Motor neuron (in vitro differentiated cells): Measurements from ENCODE around the gene PDE4D. TPM values are rescaled to one million over a fixed set of nuclear protein-coding genes. Genes with fewer than 3 reads are reported as not detected.

ENCODE experiments used
- ATAC-seq, 8 experiments: fragments of 200-7000 bp; cut with Tn5 transposase; replicated peaks in 6 of 8; 2 replicates each; pipeline ENCODE4 v1.8.0; 2021; ENCODE audit warnings: mild to moderate bottlenecking in 8 of 8, moderate library complexity in 8 of 8
- H3K27ac ChIP-seq, 2 donors: fragments of 250-450 bp; sonication (Bioruptor Pico); 2 replicates each; pipeline ENCODE4 v1.9.0; 2021; ENCODE audit warnings: antibody characterized with exemption in 2 of 2, mild to moderate bottlenecking in 2 of 2, moderate library complexity in 1 of 2
- H3K4me1 ChIP-seq, 2 donors: fragments of 250-450 bp; sonication (Bioruptor Pico); replicated peaks in 1 of 2; 2 replicates each; pipeline ENCODE4 v1.6.1; 2021; ENCODE audit warnings: antibody characterized with exemption in 2 of 2, mild to moderate bottlenecking in 2 of 2, moderate library complexity in 1 of 2
- H3K4me3 ChIP-seq, 5 donors: fragments of 250-450 bp; sonication (Bioruptor Pico); 2 replicates each; pipeline ENCODE4 v1.9.0; 2021; ENCODE audit warnings: antibody characterized with exemption in 5 of 5, mild to moderate bottlenecking in 5 of 5, moderate library complexity in 4 of 5
- WGBS, 10 experiments: fragments of 450-650 bp; shearing (Covaris generic); methylation state at CpG; one replicate each; pipeline ENCODE4 v1.0.0; 2022; 5-methylcytosine and 5-hydroxymethylcytosine counted together
- in situ Hi-C, 9 experiments: fragments of 400-800 bp; cut with MboI; loops; one replicate each; pipeline ENCODE4 v1.15.0; 2021; ENCODE audit warnings: low sequenced_read_pairs in 9 of 9, low pct_unique_long_range_greater_than_20kb in 2 of 9; ENCODE audit not compliant: unreplicated experiment in 9 of 9
- total RNA-seq, 8 experiments: library from RNA; unstranded; fragments of 300-600 nt; gene quantifications; 2 replicates each; pipeline versions ENCODE4 v1.2.3 to v1.2.4, GENCODE V29; 2022

Gene PDE4D
- total RNA-seq, 8 experiments from 2014 or later, result 10.1 to 57.2 (median 23.7) TPM

- in situ Hi-C loops, result no loop called here
- peaks cover 0 to 4% of the 10 kb centered on the region in 2 donors for H3K4me1 ChIP-seq
- no peak overlapping the region for H3K4me3 ChIP-seq
- ATAC-seq, result no peak
- H3K27ac ChIP-seq, result no peak overlapping the region
- WGBS, 10 experiments, result 63 to 100% (median 93%) methylated on average over 1 to 3 of the region's 3 CpGs
These were observed 776.2 kb downstream of the PDE4D start for GRCh38 chr5:59117320-59117719.

GRCh38 chr5:59116231-59116865 lies 777.2 kb downstream of the PDE4D start:
- H3K4me1 ChIP-seq, result peaks cover 0 to 4% of the 10 kb centered on the region in 2 donors
- H3K4me3 ChIP-seq, result no peak overlapping the region
- WGBS, 10 experiments, result 50 to 80% (median 60%) methylated on average over 4 to 10 of the region's 11 CpGs; no CpG with 5 or more reads in 1 of the 10 experiments
- in situ Hi-C loops, result no loop called here
- ATAC-seq, result no peak
- H3K27ac ChIP-seq, result no peak overlapping the region

GRCh38 chr5:59115345-59115744 lies 778.2 kb downstream of the PDE4D start:
- no peak overlapping the region for H3K4me3 ChIP-seq
- peaks cover 0 to 4% of the 10 kb centered on the region in 2 donors for H3K4me1 ChIP-seq
- ATAC-seq, result peak in 2 of 8 experiments; percentile 32 to 36
- H3K27ac ChIP-seq, result no peak overlapping the region
- in situ Hi-C loops, result no loop called here

- ATAC-seq, result no peak
- H3K27ac ChIP-seq, result no peak overlapping the region
- H3K4me1 ChIP-seq, result no peaks in the 10 kb centered on the region
- in situ Hi-C loops, result no loop called here
- WGBS, 10 experiments, result 75 to 100% (median 100%) methylated on average over 1 to 2 of the region's 2 CpGs; no CpG with 5 or more reads in 5 of the 10 experiments
- no peak overlapping the region for H3K4me3 ChIP-seq
These were observed 784.1 kb downstream of the PDE4D start for GRCh38 chr5:59109383-59109782.

GRCh38 chr5:59107692-59108091 lies 785.8 kb downstream of the PDE4D start:
- H3K4me1 ChIP-seq, result no peaks in the 10 kb centered on the region
- no peak overlapping the region for H3K27ac ChIP-seq
- peak in 1 of 8 experiments; percentile 30 for ATAC-seq
- WGBS, 10 experiments, result 20 to 100% (median 82%) methylated on average over 1 to 2 of the region's 2 CpGs; no CpG with 5 or more reads in 2 of the 10 experiments
- H3K4me3 ChIP-seq, result no peak overlapping the region
- in situ Hi-C loops, result no loop called here

GRCh38 chr5:59104400-59105127 lies 789.0 kb downstream of the PDE4D start:
- 71 to 89% (median 83%) methylated on average over 1 to 9 of the region's 9 CpGs for WGBS, 10 experiments
- peak in 1 of 8 experiments; percentile 64 for ATAC-seq
- H3K4me1 ChIP-seq, result no peaks in the 10 kb centered on the region
- H3K27ac ChIP-seq, result no peak overlapping the region
- in situ Hi-C loops, result no loop called here
- no peak overlapping the region for H3K4me3 ChIP-seq

GRCh38 chr5:59103303-59103702 lies 790.2 kb downstream of the PDE4D start:
- WGBS, 10 experiments, result 0 to 100% (median 63%) methylated on average over 1 to 3 of the region's 3 CpGs
- H3K4me3 ChIP-seq, result no peak overlapping the region
- ATAC-seq, result no peak
- in situ Hi-C loops, result no loop called here
- H3K4me1 ChIP-seq, result no peaks in the 10 kb centered on the region
- no peak overlapping the region for H3K27ac ChIP-seq

- no peak for ATAC-seq
- no peak overlapping the region for H3K4me3 ChIP-seq
- in situ Hi-C loops, result no loop called here
- WGBS, 10 experiments, result 88 to 100% (median 100%) methylated on average over 1 of the region's 1 CpG; no CpG with 5 or more reads in 3 of the 10 experiments
- no peak overlapping the region for H3K27ac ChIP-seq
- H3K4me1 ChIP-seq, result no peaks in the 10 kb centered on the region
These were observed 791.1 kb downstream of the PDE4D start for GRCh38 chr5:59102437-59102836.

GRCh38 chr5:59100875-59101274 lies 792.7 kb downstream of the PDE4D start:
- in situ Hi-C loops, result no loop called here
- no peak for ATAC-seq
- Histone ChIP-seq H3K4me1 (no peaks in the 10 kb centered on the region), H3K27ac (no peak overlapping the region), H3K4me3 (no peak overlapping the region)
- WGBS, 10 experiments, result 72 to 100% (median 95%) methylated on average over 1 to 5 of the region's 5 CpGs; no CpG with 5 or more reads in 2 of the 10 experiments

- in situ Hi-C loops, result no loop called here
- Histone ChIP-seq H3K4me3 (no peak overlapping the region), H3K4me1 (no peaks in the 10 kb centered on the region), H3K27ac (no peak overlapping the region)
- 85 to 100% (median 92%) methylated on average over 1 to 6 of the region's 6 CpGs; no CpG with 5 or more reads in 1 of the 10 experiments for WGBS, 10 experiments
- ATAC-seq, result no peak
These were observed 793.6 kb downstream of the PDE4D start for GRCh38 chr5:59099995-59100345.

GRCh38 chr5:59099270-59099994 lies 794.1 kb downstream of the PDE4D start:
- peak in 4 of 8 experiments; percentile 41 to 95 (median 82) for ATAC-seq
- WGBS, 10 experiments, result 70 to 100% (median 87%) methylated on average over 2 to 5 of the region's 5 CpGs
- Histone ChIP-seq H3K4me3 (no peak overlapping the region), H3K27ac (no peak overlapping the region), H3K4me1 (no peaks in the 10 kb centered on the region)
- in situ Hi-C loops, result no loop called here

GRCh38 chr5:59098743-59099142 lies 794.8 kb downstream of the PDE4D start:
- ATAC-seq, result no peak
- no peak overlapping the region for H3K27ac ChIP-seq
- H3K4me3 ChIP-seq, result no peak overlapping the region
- in situ Hi-C loops, result no loop called here
- WGBS, 10 experiments, result 75 to 100% (median 90%) methylated on average over 1 to 2 of the region's 2 CpGs; no CpG with 5 or more reads in 2 of the 10 experiments
- no peaks in the 10 kb centered on the region for H3K4me1 ChIP-seq

GRCh38 chr5:59097712-59098111 lies 795.8 kb downstream of the PDE4D start:
- Histone ChIP-seq H3K4me3 (no peak overlapping the region), H3K27ac (no peak overlapping the region), H3K4me1 (no peaks in the 10 kb centered on the region)
- no peak for ATAC-seq
- in situ Hi-C loops, result no loop called here
